ENCODE results near the gene XPOT. TPM values are rescaled to one million over a fixed set of nuclear protein-coding genes. Genes with fewer than 3 reads are reported as not detected.

Gene XPOT
- total RNA-seq, 1 experiment from 2014 or later = 130 TPM

DNA sequence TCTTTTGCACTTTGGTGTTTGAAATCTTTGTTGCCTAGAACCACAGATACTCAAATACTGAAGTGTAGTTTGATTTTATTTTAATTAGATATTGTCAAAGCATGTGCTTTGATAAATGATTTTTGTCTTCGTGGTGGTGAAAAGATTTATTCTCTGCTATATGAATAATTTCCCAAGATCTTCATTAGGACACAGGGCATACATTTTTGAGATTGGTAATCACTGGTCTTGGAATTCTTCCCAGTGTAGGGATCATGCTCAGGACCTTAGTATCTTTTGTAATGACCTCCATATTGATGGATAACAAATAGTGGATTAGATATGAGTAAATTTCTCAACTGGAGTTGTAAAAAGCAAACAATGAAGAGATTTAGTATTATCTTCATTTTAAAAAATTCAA, 76.0 kb downstream of the XPOT start:
- no peak overlapping the region for H4K91ac ChIP-seq (ENCODE audit: insufficient read length, low read depth, low read length)
- no peaks in the 10 kb centered on the region for H3K79me1 ChIP-seq (ENCODE audit: insufficient read depth, low read depth, low read length, poor library complexity, severe bottlenecking)
- no peak overlapping the region for H2BK20ac ChIP-seq (ENCODE audit: low read depth, low read length, poor library complexity, severe bottlenecking)
- no CpG with 5 or more reads among the region's 1 CpG for WGBS (ENCODE audit: extremely low coverage, insufficient read length, low lambda C conversion rate)
- no peak overlapping the region for H2BK5ac ChIP-seq (ENCODE audit: insufficient read length, low read length)
- no peak overlapping the region for H3T11ph ChIP-seq (ENCODE audit: low read length)
- Mint-ChIP-seq H3K4me1 (no peaks in the 10 kb centered on the region), H3K4me3 (no peak overlapping the region), H3K27ac (no peak overlapping the region), H3K9me3 (peaks cover 18 to 21% of the 10 kb centered on the region in 2 experiments), H3K36me3 (ENCODE audit: insufficient read depth in 1 of 3, low read depth in 3 of 3) (peaks cover 26 to 64% (median 31%) of the 10 kb centered on the region in 3 experiments), H3K27me3 (ENCODE audit: low read depth) (no peaks in the 10 kb centered on the region)
- no peak for DNase-seq
- H4K5ac ChIP-seq (ENCODE audit: insufficient read length, low read depth, low read length) = no peak overlapping the region
- no peak overlapping the region for H4K8ac ChIP-seq (replicated peaks; ENCODE audit: insufficient read length, low read depth, low read length)
- H3K56ac ChIP-seq (ENCODE audit: insufficient read length, low read depth, low read length) = no peak overlapping the region
- no peak overlapping the region for H3K18ac ChIP-seq (ENCODE audit: insufficient read length, low read depth, low read length)
- H3K14ac ChIP-seq (ENCODE audit: insufficient read depth, low read length) = no peak overlapping the region
- no peak overlapping the region for H2AFZ ChIP-seq (ENCODE audit: low read length)
- no peaks in the 10 kb centered on the region for H4K20me1 ChIP-seq (ENCODE audit: control insufficient read depth, insufficient read depth, insufficient read length)
- TF ChIP-seq, protein P1, sequence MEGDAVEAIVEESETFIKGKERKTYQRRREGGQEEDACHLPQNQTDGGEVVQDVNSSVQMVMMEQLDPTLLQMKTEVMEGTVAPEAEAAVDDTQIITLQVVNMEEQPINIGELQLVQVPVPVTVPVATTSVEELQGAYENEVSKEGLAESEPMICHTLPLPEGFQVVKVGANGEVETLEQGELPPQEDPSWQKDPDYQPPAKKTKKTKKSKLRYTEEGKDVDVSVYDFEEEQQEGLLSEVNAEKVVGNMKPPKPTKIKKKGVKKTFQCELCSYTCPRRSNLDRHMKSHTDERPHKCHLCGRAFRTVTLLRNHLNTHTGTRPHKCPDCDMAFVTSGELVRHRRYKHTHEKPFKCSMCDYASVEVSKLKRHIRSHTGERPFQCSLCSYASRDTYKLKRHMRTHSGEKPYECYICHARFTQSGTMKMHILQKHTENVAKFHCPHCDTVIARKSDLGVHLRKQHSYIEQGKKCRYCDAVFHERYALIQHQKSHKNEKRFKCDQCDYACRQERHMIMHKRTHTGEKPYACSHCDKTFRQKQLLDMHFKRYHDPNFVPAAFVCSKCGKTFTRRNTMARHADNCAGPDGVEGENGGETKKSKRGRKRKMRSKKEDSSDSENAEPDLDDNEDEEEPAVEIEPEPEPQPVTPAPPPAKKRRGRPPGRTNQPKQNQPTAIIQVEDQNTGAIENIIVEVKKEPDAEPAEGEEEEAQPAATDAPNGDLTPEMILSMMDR (conservative IDR thresholded peaks at IDR 0.05) = no peak
- H3K23me2 ChIP-seq (ENCODE audit: insufficient read length, low read depth, low read length, poor library complexity, severe bottlenecking) = no peaks in the 10 kb centered on the region
- no peak overlapping the region for H3K27ac ChIP-seq (ENCODE audit: insufficient read length, low read depth, low read length)
- no peak overlapping the region for H3K23ac ChIP-seq (ENCODE audit: insufficient read length, low read depth, low read length)
- no peak overlapping the region for H3K4me2 ChIP-seq (ENCODE audit: insufficient read depth, insufficient read length, low read length)
- no peaks in the 10 kb centered on the region; the same call in 1 of the 2 replicates for H3K79me2 ChIP-seq (ENCODE audit: insufficient read depth, low read length)
- H3K4ac ChIP-seq (ENCODE audit: low read depth, low read length) = no peak overlapping the region
- no peaks in the 10 kb centered on the region for H3K27me3 ChIP-seq (ENCODE audit: insufficient read depth, low read length)
- no peak overlapping the region for H3K9ac ChIP-seq (ENCODE audit: extremely low read depth, insufficient read length, low read length)
- H2BK15ac ChIP-seq (ENCODE audit: low read depth, low read length) = no peak overlapping the region
- H3K9me3 ChIP-seq (ENCODE audit: control insufficient read depth, low read depth, low read length) = peaks cover 5% of the 10 kb centered on the region
- no peak overlapping the region for H2BK120ac ChIP-seq (ENCODE audit: low read depth, low read length, poor library complexity, severe bottlenecking)
- no peaks in the 10 kb centered on the region for H3K4me1 ChIP-seq (ENCODE audit: insufficient read depth, low read length)
- H2AK5ac ChIP-seq (ENCODE audit: insufficient read length, low read length) = no peak overlapping the region
- H2BK12ac ChIP-seq (ENCODE audit: insufficient read length, low read depth, low read length) = no peak overlapping the region
